PC-9 (cell line): ENCODE data around the gene MPHOSPH9. TPM values are rescaled to one million over a fixed set of nuclear protein-coding genes. Genes with fewer than 3 reads are reported as not detected.

Source experiments
- BruUV-seq: library from RNA; stranded (reverse); fragments of 400-500 nt; replicated peaks from 2 replicates; lab custom pipeline; 2021; lab: Mats Ljungman, UMichigan
- CTCF ChIA-PET: fragments of 300-600 bp; sonication (Branson Sonifier 250); formaldehyde crosslinking; loops from one replicate; lab custom pipeline; 2022; ENCODE audit warnings: antibody characterized with exemption; lab: Charles Lee
- POLR2A ChIA-PET: fragments of 300-600 bp; sonication (Branson Sonifier 250); formaldehyde crosslinking; loops from one replicate; lab custom pipeline; 2022; ENCODE audit warnings: antibody characterized with exemption; ENCODE audit not compliant: unreplicated experiment; lab: Charles Lee
- DNase-seq, 2 experiments: peaks; one replicate each; pipeline versions ENCODE4 v3.0.0 to v3.0.0-alpha.2; 2015 to 2022; ENCODE audit warnings: mixed read lengths in 1 of 2
- H2AFZ ChIP-seq: fragments of 200-600 bp; sonication (generic); 2 replicates; pipeline ENCODE4 v1.8.1; 2017; ENCODE audit warnings: antibody characterized with exemption
- H3F3A ChIP-seq: fragments of 200-600 bp; sonication (generic); 2 replicates; pipeline ENCODE4 v1.8.1; 2017; ENCODE audit warnings: antibody characterized with exemption, mild to moderate bottlenecking, low read depth; ENCODE audit not compliant: insufficient read depth
- H3K27ac ChIP-seq: fragments of 200-600 bp; sonication (generic); 2 replicates; pipeline ENCODE4 v1.6.1; 2016; ENCODE audit warnings: mixed run types
- H3K27me3 ChIP-seq: fragments of 200-600 bp; sonication (generic); 2 replicates; pipeline ENCODE4 v1.6.1; 2016; ENCODE audit warnings: low read depth, mixed run types; ENCODE audit not compliant: insufficient read depth
- H3K36me3 ChIP-seq: fragments of 200-600 bp; sonication (generic); 2 replicates; pipeline ENCODE4 v1.6.1; 2016; ENCODE audit warnings: low read depth, mixed run types
- H3K4me1 ChIP-seq: fragments of 200-600 bp; sonication (generic); replicated peaks from 2 replicates; pipeline ENCODE4 v1.6.1; 2016; ENCODE audit warnings: mixed run types; ENCODE audit not compliant: insufficient read depth
- H3K4me2 ChIP-seq: fragments of 200-600 bp; sonication (generic); 2 replicates; pipeline ENCODE4 v1.6.1; 2017; ENCODE audit warnings: mixed run types
- H3K4me3 ChIP-seq: fragments of 200-600 bp; sonication (generic); 2 replicates; pipeline ENCODE4 v1.6.1; 2016; ENCODE audit warnings: mixed run types
- H3K79me2 ChIP-seq: fragments of 200-600 bp; sonication (generic); 2 replicates; pipeline ENCODE4 v1.6.1; 2017; ENCODE audit warnings: low read depth, mixed run types
- H3K9me2 ChIP-seq: fragments of 200-600 bp; sonication (generic); 2 replicates; pipeline ENCODE4 v1.8.1; 2017; ENCODE audit warnings: mild to moderate bottlenecking; ENCODE audit not compliant: insufficient read depth
- H3K9me3 ChIP-seq: fragments of 200-600 bp; sonication (generic); 2 replicates; pipeline ENCODE4 v1.8.1; 2016; ENCODE audit warnings: low read depth; ENCODE audit not compliant: insufficient read depth
- H4K20me1 ChIP-seq: fragments of 200-600 bp; sonication (generic); 2 replicates; pipeline ENCODE4 v1.8.1; 2017; ENCODE audit not compliant: insufficient read depth
- CTCF ChIP-seq: fragments of 200-600 bp; sonication (generic); conservative IDR thresholded peaks from 2 replicates; pipeline ENCODE4 v1.6.1; 2017; ENCODE audit warnings: mixed run types, antibody characterized with exemption, mild to moderate bottlenecking, moderate library complexity
- EZH2 ChIP-seq: fragments of 200-600 bp; sonication (generic); IDR thresholded peaks from 2 replicates; pipeline ENCODE4 v1.8.0; 2017; ENCODE audit warnings: antibody characterized with exemption, low read depth
- intact Hi-C: fragments of 100-400 bp; cut with micrococcal nuclease; formaldehyde crosslinking; loops from one replicate; pipeline ENCODE4 v1.10.0; 2022; ENCODE audit not compliant: unreplicated experiment
- total RNA-seq: library from RNA; stranded (reverse); gene quantifications from 2 replicates; pipeline ENCODE4 v1.2.3, GENCODE V29; 2021

The MPHOSPH9 gene
- total RNA-seq, 1 experiment from 2014 or later = 58.5 TPM

GRCh38 chr12:123105211-123105826 is 127.6 kb downstream of the MPHOSPH9 start:
- H3K4me1 ChIP-seq = peaks cover 50% of the 10 kb centered on the region
- peak overlapping the region; percentile 23 for H3K4me2 ChIP-seq
- H3K27ac ChIP-seq = peak overlapping the region; percentile 52
- H3K79me2 ChIP-seq = peaks cover 8% of the 10 kb centered on the region; the same call in 1 of the 2 replicates
- CTCF ChIA-PET = no interaction called here
- intact Hi-C loops = no loop called here
- no peaks in the 10 kb centered on the region for H3K27me3 ChIP-seq
- no peak for TF ChIP-seq EZH2
- no peak for TF ChIP-seq CTCF
- no peaks in the 10 kb centered on the region for H3K9me3 ChIP-seq
- H3K9me2 ChIP-seq = no peaks in the 10 kb centered on the region
- no peaks in the 10 kb centered on the region for H4K20me1 ChIP-seq
- DNase-seq = peak; percentile 63 to 70
- no TSS peak for BruUV-seq
- no peaks in the 10 kb centered on the region for H3K36me3 ChIP-seq
- no peak overlapping the region for H3K4me3 ChIP-seq
- peaks cover 35% of the 10 kb centered on the region for H3F3A ChIP-seq
- H2AFZ ChIP-seq = no peak overlapping the region
- POLR2A ChIA-PET = no interaction called here

- BruUV-seq = no TSS peak
- intact Hi-C loops = no loop called here
- POLR2A ChIA-PET = interaction anchor here (0.6 kb wide), 2 partner anchors 76 to 165 kb away, joined by 5 read pairs; no protein-coding TSS in a partner anchor
Observed at GRCh38 chr12:123104809-123105208, 128.1 kb downstream of the MPHOSPH9 start.

More at GRCh38 chr12:123104809-123105208, 128.1 kb downstream of the MPHOSPH9 start:
- Histone ChIP-seq H3K27me3 (no peaks in the 10 kb centered on the region), H3K4me3 (no peak overlapping the region), H3K36me3 (no peaks in the 10 kb centered on the region), H3K9me2 (no peaks in the 10 kb centered on the region), H3K4me1 (peaks cover 50% of the 10 kb centered on the region), H4K20me1 (no peaks in the 10 kb centered on the region), H3K4me2 (peak overlapping the region; percentile 23), H3F3A (peaks cover 35% of the 10 kb centered on the region), H3K9me3 (no peaks in the 10 kb centered on the region), H3K79me2 (peaks cover 8% of the 10 kb centered on the region; the same call in 1 of the 2 replicates), H2AFZ (no peak overlapping the region), H3K27ac (peak overlapping the region; percentile 52)
- TF ChIP-seq EZH2 (no peak), CTCF (no peak)
- DNase-seq = no peak
- CTCF ChIA-PET = no interaction called here

Other genes with a start within 250 kb of the MPHOSPH9 start
- gene PITPNM2, start 82.1 kb downstream of the MPHOSPH9 start, total RNA-seq = 16.6 and 21.6 TPM in 2 replicates
- gene MTRFR, start 295 bp upstream of the MPHOSPH9 start, total RNA-seq = 18.6 and 19.4 TPM in 2 replicates
- gene CDK2AP1, start 38.7 kb upstream of the MPHOSPH9 start, total RNA-seq = 59.8 and 61.7 TPM in 2 replicates
- 31.9 and 43.1 TPM in 2 replicates for gene SBNO1, start 131.7 kb upstream of the MPHOSPH9 start, total RNA-seq
- gene KMT5A, start 151.0 kb upstream of the MPHOSPH9 start, total RNA-seq = 43.7 and 54.2 TPM in 2 replicates
- 3.6 and 4.3 TPM in 2 replicates for gene RILPL2, start 203.5 kb upstream of the MPHOSPH9 start, total RNA-seq
- 24.3 and 28.6 TPM in 2 replicates for gene SNRNP35, start 225.0 kb upstream of the MPHOSPH9 start, total RNA-seq